ENCODE results near the gene ANKRD10. TPM values are rescaled to one million over a fixed set of nuclear protein-coding genes. Genes with fewer than 3 reads are reported as not detected.

ANKRD10 gene
- 37.7 and 41.8 TPM in 2 replicates for total RNA-seq

DNA sequence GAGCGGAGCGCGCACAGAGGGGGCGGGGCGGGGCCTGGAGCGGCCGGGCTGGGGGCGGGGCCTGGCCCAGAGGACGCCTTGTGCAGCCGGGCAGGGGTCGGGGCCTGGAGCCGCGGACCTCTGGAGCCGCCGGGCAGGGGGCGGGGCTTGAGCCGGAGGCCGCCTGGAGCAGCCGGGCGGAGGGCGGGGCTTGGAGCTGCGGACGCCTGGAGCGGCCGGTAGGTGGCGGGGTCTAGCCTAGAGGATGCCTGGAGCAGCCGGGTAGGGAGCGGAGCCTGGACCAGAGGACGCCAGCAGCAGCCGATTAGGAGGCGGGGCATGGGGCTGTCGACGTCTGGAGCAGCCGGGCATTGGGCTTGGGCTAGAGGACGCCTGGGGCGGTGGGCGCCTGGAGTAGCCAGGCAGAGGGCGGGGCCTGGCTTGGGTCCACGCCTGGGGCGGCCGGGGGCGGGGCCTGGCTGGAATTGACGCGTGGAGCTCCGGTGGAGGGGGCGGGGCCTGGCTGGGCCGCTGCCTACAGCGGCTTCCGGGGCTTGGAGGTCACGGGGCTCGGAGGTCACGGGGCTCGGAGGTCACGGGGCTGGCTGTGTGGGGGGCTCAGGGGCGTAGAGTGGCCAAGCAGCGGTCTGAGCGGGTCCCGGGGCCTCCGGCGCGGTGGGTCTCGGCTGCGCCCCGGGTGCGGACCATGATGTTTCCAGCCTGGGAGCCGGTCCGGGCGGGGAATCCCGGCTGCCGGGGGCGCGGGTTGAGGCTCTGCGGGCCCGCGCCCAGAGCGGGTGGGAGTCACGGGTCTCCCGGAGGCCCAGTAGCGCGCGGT, at the start of gene ANKRD10:
TSS of gene ANKRD10 (minus strand) at position 13 of the 817 bp plus-strand sequence. CDS start 135 bp downstream, outside the sequence.

Other genes starting within 250 kb of the ANKRD10 start
- 25.7 and 40.5 TPM in 2 replicates for gene CARS2, start 209.0 kb downstream of the ANKRD10 start, total RNA-seq
- gene ING1, start 201.4 kb downstream of the ANKRD10 start, total RNA-seq, result 14.7 and 19.2 TPM in 2 replicates
- gene ARHGEF7, start 200.2 kb upstream of the ANKRD10 start, total RNA-seq, result 22.8 and 26.9 TPM in 2 replicates